KMS-11 (cell line): ENCODE measurements around the gene PKIG.

Source experiments
- H2AFZ ChIP-seq: fragments of 200-600 bp; sonication (generic); 2 replicates; pipeline ENCODE4 v1.6.1; 2016; ENCODE audit warnings: antibody characterized with exemption, mixed run types, low read depth
- H3K27ac ChIP-seq: fragments of 200-600 bp; sonication (generic); 2 replicates; pipeline ENCODE4 v1.6.1; 2016; ENCODE audit warnings: mild to moderate bottlenecking, mixed run types
- H3K27me3 ChIP-seq: fragments of 200-600 bp; sonication (generic); 2 replicates; pipeline ENCODE4 v1.6.1; 2017; ENCODE audit warnings: mild to moderate bottlenecking, low read depth, mixed run types, moderate library complexity; ENCODE audit not compliant: insufficient read depth
- H3K36me3 ChIP-seq: fragments of 200-600 bp; sonication (generic); 2 replicates; pipeline ENCODE4 v1.6.1; 2017; ENCODE audit warnings: mild to moderate bottlenecking, mixed run types; ENCODE audit not compliant: insufficient read depth
- H3K4me1 ChIP-seq: fragments of 200-600 bp; sonication (generic); 2 replicates; pipeline ENCODE4 v1.6.1; 2016; ENCODE audit warnings: mild to moderate bottlenecking, low read depth, mixed run types; ENCODE audit not compliant: poor library complexity, severe bottlenecking
- H3K4me2 ChIP-seq: fragments of 200-600 bp; sonication (generic); 2 replicates; pipeline ENCODE4 v1.7.0; 2016; ENCODE audit warnings: mild to moderate bottlenecking, mixed run types
- H3K4me3 ChIP-seq: fragments of 200-600 bp; sonication (generic); IDR thresholded peaks from 2 replicates; pipeline ENCODE4 v1.6.1; 2017; ENCODE audit warnings: low read depth, low read length, mixed read lengths; ENCODE audit not compliant: insufficient read depth
- H3K79me2 ChIP-seq: fragments of 200-600 bp; sonication (generic); 2 replicates; pipeline ENCODE4 v1.6.1; 2016; ENCODE audit warnings: low read depth, mixed run types; ENCODE audit not compliant: insufficient read depth
- H3K9ac ChIP-seq: fragments of 200-600 bp; sonication (generic); 2 replicates; pipeline ENCODE4 v1.6.1; 2016; ENCODE audit warnings: mild to moderate bottlenecking, mixed run types
- H4K20me1 ChIP-seq: fragments of 200-600 bp; sonication (generic); 2 replicates; pipeline ENCODE4 v1.6.1; 2016; ENCODE audit warnings: mild to moderate bottlenecking, mixed run types; ENCODE audit not compliant: insufficient read depth
- TF ChIP-seq, protein P1 (sequence below): fragments of 200-600 bp; sonication (generic); conservative IDR thresholded peaks from 2 replicates; pipeline ENCODE4 v1.6.1; 2017; ENCODE audit warnings: low read depth, mild to moderate bottlenecking, antibody characterized with exemption, low read length, moderate library complexity, mixed read lengths

The PKIG gene

DNA sequence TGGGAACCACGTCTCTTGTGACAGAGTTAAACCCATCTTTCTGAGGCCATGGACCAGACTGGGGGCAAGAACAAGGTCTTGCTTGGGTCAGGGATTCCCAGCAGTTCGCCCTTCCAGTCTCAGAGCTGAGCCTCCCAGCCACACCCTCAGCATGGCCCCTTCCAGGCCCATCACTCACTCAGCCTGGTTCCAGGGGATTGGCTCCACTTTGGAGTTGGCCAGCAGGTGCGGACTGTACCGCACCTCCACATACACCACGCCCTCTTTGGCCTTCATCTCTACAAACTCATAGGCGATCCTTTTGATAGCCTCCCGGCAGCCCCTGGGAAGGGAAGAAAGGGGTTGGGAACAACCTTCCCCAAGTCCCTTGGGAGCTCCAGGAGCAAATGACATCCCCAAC lies 43.9 kb downstream of the PKIG start:
- no peak overlapping the region for H3K4me2 ChIP-seq
- H3K4me3 ChIP-seq, result no peak overlapping the region
- TF ChIP-seq, protein P1, sequence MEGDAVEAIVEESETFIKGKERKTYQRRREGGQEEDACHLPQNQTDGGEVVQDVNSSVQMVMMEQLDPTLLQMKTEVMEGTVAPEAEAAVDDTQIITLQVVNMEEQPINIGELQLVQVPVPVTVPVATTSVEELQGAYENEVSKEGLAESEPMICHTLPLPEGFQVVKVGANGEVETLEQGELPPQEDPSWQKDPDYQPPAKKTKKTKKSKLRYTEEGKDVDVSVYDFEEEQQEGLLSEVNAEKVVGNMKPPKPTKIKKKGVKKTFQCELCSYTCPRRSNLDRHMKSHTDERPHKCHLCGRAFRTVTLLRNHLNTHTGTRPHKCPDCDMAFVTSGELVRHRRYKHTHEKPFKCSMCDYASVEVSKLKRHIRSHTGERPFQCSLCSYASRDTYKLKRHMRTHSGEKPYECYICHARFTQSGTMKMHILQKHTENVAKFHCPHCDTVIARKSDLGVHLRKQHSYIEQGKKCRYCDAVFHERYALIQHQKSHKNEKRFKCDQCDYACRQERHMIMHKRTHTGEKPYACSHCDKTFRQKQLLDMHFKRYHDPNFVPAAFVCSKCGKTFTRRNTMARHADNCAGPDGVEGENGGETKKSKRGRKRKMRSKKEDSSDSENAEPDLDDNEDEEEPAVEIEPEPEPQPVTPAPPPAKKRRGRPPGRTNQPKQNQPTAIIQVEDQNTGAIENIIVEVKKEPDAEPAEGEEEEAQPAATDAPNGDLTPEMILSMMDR, result no peak
- no peaks in the 10 kb centered on the region for H3K79me2 ChIP-seq
- peaks cover 9% of the 10 kb centered on the region; the same call in 1 of the 2 replicates for H3K36me3 ChIP-seq
- no peak overlapping the region for H3K9ac ChIP-seq
- no peak overlapping the region for H2AFZ ChIP-seq
- no peaks in the 10 kb centered on the region for H3K4me1 ChIP-seq
- no peak overlapping the region for H3K27ac ChIP-seq
- no peaks in the 10 kb centered on the region for H4K20me1 ChIP-seq
- H3K27me3 ChIP-seq, result no peaks in the 10 kb centered on the region

DNA sequence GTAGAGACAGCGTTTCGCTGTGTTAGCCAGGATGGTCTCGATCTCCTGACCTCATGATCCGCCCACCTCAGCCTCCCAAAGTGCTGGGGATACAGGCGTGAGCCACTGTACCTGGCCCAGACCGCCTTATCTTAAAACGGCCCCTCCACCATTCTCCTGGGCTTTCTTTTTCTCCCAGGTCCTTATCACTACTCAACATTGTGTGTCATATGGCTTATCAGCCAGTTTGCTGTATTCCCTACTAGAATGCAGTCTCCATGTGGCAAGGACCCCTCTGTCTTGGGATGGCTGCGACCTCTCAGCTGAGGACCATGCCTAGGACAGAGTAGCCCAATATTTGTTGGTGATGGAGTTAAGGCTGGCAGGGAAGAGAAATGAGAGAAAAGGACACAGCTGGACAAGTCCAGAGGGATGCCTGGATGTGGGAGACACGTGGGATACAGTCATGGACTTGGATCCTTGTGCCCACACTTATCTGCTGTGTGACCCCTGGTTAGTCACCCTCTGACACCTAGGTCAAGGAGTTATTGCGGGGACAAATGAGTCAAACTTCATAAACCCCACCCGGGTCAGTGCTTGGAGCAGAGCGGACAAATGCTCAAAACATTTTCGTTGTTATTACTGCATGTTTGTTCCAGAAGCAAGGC lies 45.1 kb downstream of the PKIG start:
- H3K79me2 ChIP-seq, result no peaks in the 10 kb centered on the region
- H4K20me1 ChIP-seq, result no peaks in the 10 kb centered on the region
- no peak overlapping the region for H3K9ac ChIP-seq
- H3K4me3 ChIP-seq, result no peak overlapping the region
- no peak overlapping the region for H3K27ac ChIP-seq
- TF ChIP-seq, protein P1, result no peak
- H3K27me3 ChIP-seq, result no peaks in the 10 kb centered on the region
- H3K4me2 ChIP-seq, result no peak overlapping the region
- no peaks in the 10 kb centered on the region for H3K4me1 ChIP-seq
- peaks cover 9% of the 10 kb centered on the region; the same call in 1 of the 2 replicates for H3K36me3 ChIP-seq
- H2AFZ ChIP-seq, result no peak overlapping the region

DNA sequence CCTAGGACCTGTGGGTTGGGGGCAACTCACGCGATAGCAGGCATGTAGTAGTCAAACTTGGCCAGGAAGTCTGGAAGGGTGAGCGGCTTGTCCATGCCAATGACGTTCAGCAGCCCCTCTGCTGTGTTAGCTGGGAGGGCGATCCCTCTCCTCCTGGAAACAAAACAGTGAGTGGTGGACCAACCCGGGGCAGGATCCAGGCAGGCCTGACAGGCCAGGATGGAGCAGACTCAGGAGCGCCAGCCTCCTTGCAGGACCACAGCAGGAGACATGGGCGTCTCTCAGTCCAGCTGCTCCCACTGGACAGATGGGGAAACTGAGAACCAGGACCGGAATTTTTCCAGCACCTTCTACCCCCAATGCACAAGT lies 46.6 kb downstream of the PKIG start:
- Histone ChIP-seq H3K27me3 (no peaks in the 10 kb centered on the region), H3K4me1 (peaks cover 6% of the 10 kb centered on the region), H3K79me2 (no peaks in the 10 kb centered on the region), H3K27ac (no peak overlapping the region), H2AFZ (no peak overlapping the region), H3K4me3 (no peak overlapping the region), H3K4me2 (no peak overlapping the region), H3K36me3 (peaks cover 9% of the 10 kb centered on the region; the same call in 1 of the 2 replicates), H4K20me1 (no peaks in the 10 kb centered on the region), H3K9ac (no peak overlapping the region)
- TF ChIP-seq, protein P1, result no peak

DNA sequence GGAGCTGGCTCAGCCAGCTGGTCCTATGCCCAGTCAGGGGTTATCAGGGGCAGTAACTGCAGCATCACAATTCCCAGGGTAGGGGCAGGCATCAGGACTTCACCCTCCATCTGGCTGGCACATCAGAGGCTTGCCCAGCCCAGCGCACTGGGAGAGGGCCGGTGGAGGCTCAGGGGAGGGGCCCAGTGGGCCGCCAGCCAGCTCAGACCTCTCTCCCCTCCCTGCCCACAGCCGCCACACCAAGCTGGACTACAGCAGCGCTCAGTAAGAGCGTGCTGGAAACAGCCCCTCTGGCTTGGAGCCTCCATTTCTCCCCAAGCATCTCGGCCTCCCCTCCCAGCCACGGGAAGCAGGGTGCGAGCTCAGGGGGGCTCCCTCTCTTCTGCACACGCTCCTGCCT lies 47.2 kb downstream of the PKIG start:
- Histone ChIP-seq H3K27me3 (no peaks in the 10 kb centered on the region), H3K36me3 (peaks cover 9% of the 10 kb centered on the region; the same call in 1 of the 2 replicates), H3K27ac (no peak overlapping the region), H2AFZ (no peak overlapping the region), H3K4me3 (no peak overlapping the region), H3K4me2 (no peak overlapping the region), H3K4me1 (peaks cover 6% of the 10 kb centered on the region), H4K20me1 (no peaks in the 10 kb centered on the region), H3K79me2 (no peaks in the 10 kb centered on the region), H3K9ac (no peak overlapping the region)
- TF ChIP-seq, protein P1, result no peak
